Lower leg skin (tissue), 4 donors: Measurements from ENCODE around the gene HERPUD2. TPM values are rescaled to one million over a fixed set of nuclear protein-coding genes. Genes with fewer than 3 reads are reported as not detected.

Experiments used
- DNase-seq, 2 donors: peaks; one replicate each; pipeline ENCODE4 v3.0.0-alpha.2; 2019; ENCODE audit warnings: low spot score in 2 of 2
- H3K4me3 ChIP-seq: fragments of 200-600 bp; sonication (generic); 2 replicates; pipeline ENCODE4 v1.5.1; 2017; ENCODE audit warnings: mild to moderate bottlenecking, low read depth; ENCODE audit not compliant: poor library complexity, severe bottlenecking
- CTCF ChIP-seq, 3 donors: fragments of 450-650 bp; IDR thresholded peaks; one replicate each; pipeline ENCODE4 v1.5.1; 2016; ENCODE audit warnings: antibody characterized with exemption in 3 of 3, mild to moderate bottlenecking in 3 of 3, moderate library complexity in 2 of 3
- POLR2A ChIP-seq, 2 donors: fragments of 450-650 bp; IDR thresholded peaks; one replicate each; pipeline ENCODE4 v1.6.1; 2016 to 2017; ENCODE audit warnings: antibody characterized with exemption in 2 of 2, mild to moderate bottlenecking in 1 of 2, moderate library complexity in 1 of 2
- WGBS, 2 donors: methylation state at CpG; one replicate each; pipeline ENCODE4 v1.1.5; 2018; 5-methylcytosine and 5-hydroxymethylcytosine counted together
- intact Hi-C: fragments of 100-400 bp; cut with DNase I; formaldehyde crosslinking; loops from one replicate; pipeline ENCODE4 v1.15.0; 2023; ENCODE audit warnings: low total_unique reads
- total RNA-seq, 4 donors: library from RNA; depleted of rRNA; stranded (reverse); fragments of >200 nt; gene quantifications; one replicate each; pipeline ENCODE4 v1.1.0, GENCODE V29; 2016

The HERPUD2 gene
- total RNA-seq, 4 donors from 2014 or later: 24.8 to 44.1 (median 39.3) TPM

DNA sequence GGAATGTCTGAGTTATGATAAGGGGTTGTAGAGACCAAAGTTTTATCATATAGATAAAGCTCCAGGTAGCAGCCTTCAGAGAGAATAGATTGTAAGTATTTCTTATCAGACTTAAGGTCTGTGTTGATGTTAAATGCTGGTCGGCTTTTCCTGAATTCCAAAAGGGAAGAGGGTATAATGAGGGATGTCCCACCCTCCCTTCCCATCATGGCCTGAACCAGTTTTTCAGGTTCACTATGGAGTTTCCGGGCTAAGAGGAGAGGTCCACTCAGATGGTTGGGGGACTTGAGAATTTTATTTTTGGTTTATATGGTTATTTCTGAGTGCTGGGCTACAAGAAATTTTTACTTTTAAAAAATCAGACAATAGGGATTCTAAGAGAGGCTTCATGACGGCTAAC, 45.2 kb downstream of the HERPUD2 start:
- WGBS, 2 donors: 89 to 90% methylated on average over 3 of the region's 3 CpGs
- no peak for DNase-seq
- H3K4me3 ChIP-seq: no peak overlapping the region
- intact Hi-C loops: no loop called here
- TF ChIP-seq CTCF (IDR thresholded peaks at IDR 0.05): no peak
- TF ChIP-seq POLR2A (IDR thresholded peaks at IDR 0.05): no peak

GRCh38 chr7:35648367-35648766, 46.6 kb downstream of the HERPUD2 start:
- no peak overlapping the region for H3K4me3 ChIP-seq
- no peak for DNase-seq
- WGBS, 2 donors: 81 to 91% methylated on average over 3 of the region's 3 CpGs
- TF ChIP-seq POLR2A (IDR thresholded peaks at IDR 0.05) (no peak), CTCF (IDR thresholded peaks at IDR 0.05) (no peak)
- intact Hi-C loops: no loop called here

DNA sequence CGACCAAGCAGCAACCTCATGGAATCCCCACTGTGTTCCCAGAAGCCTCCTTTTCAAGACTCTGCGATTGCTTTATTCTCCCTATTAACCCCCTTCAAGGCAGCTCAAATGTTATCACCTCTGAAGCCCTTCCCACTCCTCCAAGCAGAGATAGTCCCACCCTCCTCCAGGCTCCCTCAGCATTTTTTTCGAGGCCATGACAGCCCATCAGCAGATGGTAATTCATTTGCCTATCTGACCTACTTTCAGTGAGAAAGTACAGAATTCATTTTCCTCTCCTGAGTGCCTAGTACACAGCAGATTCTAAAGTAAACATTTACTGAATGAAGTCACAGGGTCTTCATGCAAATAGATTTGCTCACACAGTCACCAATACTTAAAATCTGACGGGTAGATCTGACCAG, 47.8 kb downstream of the HERPUD2 start:
- H3K4me3 ChIP-seq: no peak overlapping the region
- 34 to 41% methylated on average over 4 of the region's 4 CpGs for WGBS, 2 donors
- no peak for DNase-seq
- TF ChIP-seq CTCF (IDR thresholded peaks at IDR 0.05) (no peak), POLR2A (IDR thresholded peaks at IDR 0.05) (no peak)
- intact Hi-C loops: no loop called here

DNA sequence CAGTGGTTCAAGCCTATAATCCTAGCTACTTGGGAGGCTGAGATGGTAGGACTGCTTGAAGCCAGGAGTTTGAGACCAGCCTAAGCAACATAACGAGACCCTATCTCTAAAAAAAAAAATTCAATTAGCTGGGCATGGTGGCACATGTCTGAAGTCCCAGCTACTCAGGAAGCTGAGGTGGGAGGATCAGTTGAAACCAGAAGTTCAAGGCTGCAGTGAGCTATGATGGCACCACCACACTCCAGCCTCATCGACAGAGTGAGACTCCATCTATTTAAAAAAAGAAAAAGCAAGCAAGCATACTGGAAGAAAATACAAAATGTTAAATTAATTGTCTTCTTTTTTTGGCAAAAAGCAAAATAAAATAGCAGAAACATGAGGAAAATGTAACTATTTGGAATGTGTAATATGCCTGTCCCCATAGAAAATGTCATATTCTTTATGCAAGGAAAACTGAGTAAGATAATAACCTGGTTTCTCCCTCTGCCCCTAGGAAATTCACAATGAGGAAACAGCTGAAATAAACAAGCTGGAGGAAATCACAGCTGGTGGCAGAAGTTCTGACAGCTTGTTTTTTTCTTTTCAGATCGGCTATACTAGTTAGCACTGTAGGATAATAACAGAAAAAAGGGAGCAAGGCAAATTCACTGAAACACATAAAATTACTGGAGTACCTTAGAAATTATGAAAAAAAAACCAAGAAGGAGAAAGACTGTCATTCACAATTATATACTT, 48.5 kb downstream of the HERPUD2 start:
- intact Hi-C loops: no loop called here
- TF ChIP-seq POLR2A (IDR thresholded peaks at IDR 0.05): no peak
- TF ChIP-seq CTCF (IDR thresholded peaks at IDR 0.05): no peak
- whole genome bisulfite sequencing, 2 donors: 53 to 57% methylated on average over 3 of the region's 3 CpGs

DNA sequence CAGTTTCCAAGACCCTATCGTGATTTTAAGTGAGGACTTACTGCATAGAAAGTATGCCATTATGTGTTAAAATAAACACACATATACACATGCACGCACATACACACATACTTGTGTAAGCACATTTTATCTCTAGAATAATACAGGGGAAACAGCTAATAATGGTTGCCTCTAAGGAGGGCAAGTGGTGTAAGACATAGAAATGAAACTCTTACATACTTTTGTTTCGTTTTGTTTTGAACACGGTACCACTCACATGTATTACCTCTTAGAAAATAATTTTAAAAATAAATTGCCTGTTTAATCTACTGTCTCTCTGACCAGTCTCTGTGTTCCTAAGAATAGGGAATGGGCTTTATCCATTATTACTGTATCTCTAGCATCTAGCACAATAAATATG, 49.2 kb downstream of the HERPUD2 start:
- 93 to 95% methylated on average over 4 of the region's 4 CpGs for WGBS, 2 donors
- intact Hi-C loops: no loop called here
- no peak for DNase-seq
- TF ChIP-seq POLR2A (IDR thresholded peaks at IDR 0.05) (no peak), CTCF (IDR thresholded peaks at IDR 0.05) (no peak)
- no peak overlapping the region for H3K4me3 ChIP-seq

More for the DNA sequence above, 48.5 kb downstream of the HERPUD2 start:
- H3K4me3 ChIP-seq: no peak overlapping the region
- no peak for DNase-seq
